H9 (cell line): Measurements from ENCODE around the gene SCIN. TPM values are rescaled to one million over a fixed set of nuclear protein-coding genes. Genes with fewer than 3 reads are reported as not detected.

ENCODE experiments used
- DNase-seq: peaks from one replicate; pipeline ENCODE4 v3.0.0-alpha.2; 2017
- H2AFZ ChIP-seq: one replicate; pipeline ENCODE4 v1.6.1; 2013; ENCODE audit warnings: mild to moderate bottlenecking, low read length, control low read depth, moderate library complexity
- H2AK5ac ChIP-seq: 2 replicates; pipeline ENCODE4 v1.6.1; 2013; ENCODE audit warnings: low read length, control low read depth, mixed read lengths; ENCODE audit not compliant: insufficient read length
- H2BK120ac ChIP-seq: one replicate; pipeline ENCODE4 v1.6.1; 2013; ENCODE audit warnings: low read depth, mild to moderate bottlenecking, low read length, control low read depth, inconsistent platforms; ENCODE audit not compliant: poor library complexity, severe bottlenecking
- H2BK12ac ChIP-seq: 2 replicates; pipeline ENCODE4 v1.6.1; 2013; ENCODE audit warnings: low read length, control low read depth, mixed read lengths, low read depth; ENCODE audit not compliant: insufficient read length
- H2BK15ac ChIP-seq: 2 replicates; pipeline ENCODE4 v1.6.1; 2013; ENCODE audit warnings: low read depth, low read length, control low read depth
- H2BK20ac ChIP-seq: one replicate; pipeline ENCODE4 v1.6.1; 2013; ENCODE audit warnings: low read depth, mild to moderate bottlenecking, low read length, control low read depth, inconsistent platforms; ENCODE audit not compliant: poor library complexity, severe bottlenecking
- H2BK5ac ChIP-seq: 2 replicates; pipeline ENCODE4 v1.6.1; 2013; ENCODE audit warnings: low read length, control low read depth, mixed read lengths; ENCODE audit not compliant: insufficient read length
- H3K14ac ChIP-seq: 2 replicates; pipeline ENCODE4 v1.6.1; 2013; ENCODE audit warnings: low read length, control low read depth; ENCODE audit not compliant: insufficient read depth
- H3K18ac ChIP-seq: 2 replicates; pipeline ENCODE4 v1.6.1; 2013; ENCODE audit warnings: low read depth, mild to moderate bottlenecking, mixed read lengths, low read length, control low read depth; ENCODE audit not compliant: insufficient read length
- H3K23ac ChIP-seq: 2 replicates; pipeline ENCODE4 v1.6.1; 2013; ENCODE audit warnings: low read length, control low read depth, mixed read lengths, low read depth; ENCODE audit not compliant: insufficient read length
- H3K23me2 ChIP-seq: 2 replicates; pipeline ENCODE4 v1.6.1; 2013; ENCODE audit warnings: low read depth, mild to moderate bottlenecking, mixed read lengths, low read length, control low read depth; ENCODE audit not compliant: insufficient read length, poor library complexity, severe bottlenecking
- H3K27ac ChIP-seq: 2 replicates; pipeline ENCODE4 v1.5.1; 2013; ENCODE audit warnings: low read length, control low read depth, mixed read lengths, low read depth; ENCODE audit not compliant: insufficient read length
- H3K27me3 ChIP-seq: 2 replicates; pipeline ENCODE4 v1.6.1; 2013; ENCODE audit warnings: low read length, control low read depth, inconsistent platforms; ENCODE audit not compliant: insufficient read depth
- H3K4ac ChIP-seq: 2 replicates; pipeline ENCODE4 v1.6.1; 2013; ENCODE audit warnings: low read depth, mild to moderate bottlenecking, control low read depth, inconsistent platforms, low read length, moderate library complexity
- H3K4me1 ChIP-seq: 2 replicates; pipeline ENCODE4 v1.6.1; 2013; ENCODE audit warnings: low read length, control low read depth, inconsistent platforms; ENCODE audit not compliant: insufficient read depth
- H3K4me2 ChIP-seq: 2 replicates; pipeline ENCODE4 v1.6.1; 2013; ENCODE audit warnings: low read length, control low read depth, mixed read lengths; ENCODE audit not compliant: insufficient read length, insufficient read depth
- H3K56ac ChIP-seq: 2 replicates; pipeline ENCODE4 v1.6.1; 2013; ENCODE audit warnings: low read depth, mild to moderate bottlenecking, mixed read lengths, low read length, control low read depth; ENCODE audit not compliant: insufficient read length
- H3K79me1 ChIP-seq: 2 replicates; pipeline ENCODE4 v1.6.1; 2013; ENCODE audit warnings: low read depth, mild to moderate bottlenecking, moderate library complexity, low read length, control low read depth, inconsistent platforms; ENCODE audit not compliant: insufficient read depth, poor library complexity, severe bottlenecking
- H3K79me2 ChIP-seq: 2 replicates; pipeline ENCODE4 v1.6.1; 2013; ENCODE audit warnings: low read length, control low read depth, inconsistent platforms; ENCODE audit not compliant: insufficient read depth
- H3K9ac ChIP-seq: 2 replicates; pipeline ENCODE4 v1.6.1; 2013; ENCODE audit warnings: low read length, control low read depth, mixed read lengths; ENCODE audit not compliant: insufficient read length; ENCODE audit errors: extremely low read depth
- H3K9me3 ChIP-seq: one replicate; pipeline ENCODE4 v1.6.1; 2013; ENCODE audit warnings: low read depth, low read length, inconsistent platforms; ENCODE audit not compliant: control insufficient read depth
- H3T11ph ChIP-seq: one replicate; pipeline ENCODE4 v1.6.1; 2013; ENCODE audit warnings: mild to moderate bottlenecking, low read length, control low read depth, inconsistent platforms
- H4K20me1 ChIP-seq: one replicate; pipeline ENCODE4 v1.6.1; 2013; ENCODE audit not compliant: control insufficient read depth, insufficient read length, insufficient read depth
- H4K5ac ChIP-seq: 2 replicates; pipeline ENCODE4 v1.6.1; 2013; ENCODE audit warnings: low read depth, mild to moderate bottlenecking, mixed read lengths, low read length, control low read depth; ENCODE audit not compliant: insufficient read length
- H4K8ac ChIP-seq: replicated peaks from 2 replicates; pipeline ENCODE4 v1.6.1; 2013; ENCODE audit warnings: low read length, control low read depth, mixed read lengths, low read depth; ENCODE audit not compliant: insufficient read length
- H4K91ac ChIP-seq: 2 replicates; pipeline ENCODE4 v1.6.1; 2013; ENCODE audit warnings: low read depth, mild to moderate bottlenecking, moderate library complexity, mixed read lengths, low read length, control low read depth; ENCODE audit not compliant: insufficient read length
- H3K27ac Mint-ChIP-seq, 3 experiments: 2 replicates in 2 of 3; 3 replicates in 1 of 3; pipeline ENCODE4 v1.8.0; 2020 to 2021; ENCODE audit warnings: mixed read lengths in 3 of 3, mild to moderate bottlenecking in 1 of 3, moderate library complexity in 1 of 3
- H3K27me3 Mint-ChIP-seq: 2 replicates; pipeline ENCODE4 v1.8.0; 2021; ENCODE audit warnings: low read depth, mild to moderate bottlenecking, moderate library complexity, mixed read lengths
- H3K36me3 Mint-ChIP-seq, 3 experiments: 2 replicates in 2 of 3; 3 replicates in 1 of 3; pipeline ENCODE4 v1.8.0; 2020 to 2021; ENCODE audit warnings: low read depth in 3 of 3, mixed read lengths in 3 of 3; ENCODE audit not compliant: insufficient read depth in 1 of 3
- H3K4me1 Mint-ChIP-seq, 2 experiments: 2 replicates each; pipeline ENCODE4 v1.8.0; 2020; ENCODE audit warnings: mixed read lengths in 2 of 2
- H3K4me3 Mint-ChIP-seq, 2 experiments: 2 replicates in 1 of 2; 3 replicates in 1 of 2; pipeline ENCODE4 v1.8.0; 2020 to 2021; ENCODE audit warnings: mild to moderate bottlenecking in 2 of 2, mixed read lengths in 2 of 2, moderate library complexity in 1 of 2
- H3K9me3 Mint-ChIP-seq, 2 experiments: 2 replicates in 1 of 2; 3 replicates in 1 of 2; pipeline ENCODE4 v1.8.0; 2020; ENCODE audit warnings: mild to moderate bottlenecking in 2 of 2, mixed read lengths in 2 of 2, moderate library complexity in 1 of 2
- CTCF ChIP-seq: fragments of 200-600 bp; sonication (generic); conservative IDR thresholded peaks from 3 replicates; pipeline ENCODE4 v1.8.0; 2021; ENCODE audit warnings: antibody characterized with exemption, mild to moderate bottlenecking
- total RNA-seq: library from RNA; stranded (reverse); gene quantifications from 2 replicates; pipeline ENCODE4 v1.2.1, GENCODE V29; 2021

Gene SCIN
- total RNA-seq, 1 experiment from 2014 or later = 0.44 TPM

GRCh38 chr7:12539681-12540080, 30.8 kb upstream of the SCIN start:
- H3K14ac ChIP-seq = no peak overlapping the region
- no peak overlapping the region for H2AK5ac ChIP-seq
- no peaks in the 10 kb centered on the region for H3K79me1 ChIP-seq
- no peak overlapping the region for H3K23ac ChIP-seq
- no peak overlapping the region for H4K91ac ChIP-seq
- H3K4me1 ChIP-seq = no peaks in the 10 kb centered on the region
- no peaks in the 10 kb centered on the region for H4K20me1 ChIP-seq
- no peaks in the 10 kb centered on the region for H3K27me3 ChIP-seq
- no peak overlapping the region for H3K4me2 ChIP-seq
- H2BK120ac ChIP-seq = no peak overlapping the region
- H3K79me2 ChIP-seq = no peaks in the 10 kb centered on the region
- TF ChIP-seq CTCF = no peak
- no peak overlapping the region for H2BK15ac ChIP-seq
- H3K23me2 ChIP-seq = no peaks in the 10 kb centered on the region
- no peak overlapping the region for H3K18ac ChIP-seq
- no peak overlapping the region for H2AFZ ChIP-seq
- no peak overlapping the region for H3K4me3 Mint-ChIP-seq
- peaks cover 13 to 34% (median 24%) of the 10 kb centered on the region in 3 experiments for H3K36me3 Mint-ChIP-seq
- H2BK20ac ChIP-seq = no peak overlapping the region
- peaks cover 2% of the 10 kb centered on the region; the same call in 1 of the 2 replicates for H3K27me3 Mint-ChIP-seq
- no peak overlapping the region for H4K8ac ChIP-seq
- H3K4me1 Mint-ChIP-seq = no peaks in the 10 kb centered on the region
- H3K9ac ChIP-seq = no peak overlapping the region
- no peaks in the 10 kb centered on the region for H3K9me3 ChIP-seq
- no peak overlapping the region for H2BK12ac ChIP-seq
- no peak overlapping the region for H4K5ac ChIP-seq
- H3K27ac Mint-ChIP-seq = no peak overlapping the region
- no peak overlapping the region for H3K27ac ChIP-seq
- H3K9me3 Mint-ChIP-seq = peaks cover 28 to 29% of the 10 kb centered on the region in 2 experiments
- H3K56ac ChIP-seq = no peak overlapping the region
- no peak overlapping the region for H3T11ph ChIP-seq
- no peak for DNase-seq
- no peak overlapping the region for H2BK5ac ChIP-seq
- no peak overlapping the region for H3K4ac ChIP-seq
